ENCODE measurements around the gene GABRG3. TPM values are rescaled to one million over a fixed set of nuclear protein-coding genes. Genes with fewer than 3 reads are reported as not detected.
"Not testable (repeated sequence)": the region's sequence is repeated elsewhere in the genome, so short reads cannot be mapped to it uniquely, and the experiment has no call there.

The GABRG3 gene
- total RNA-seq, 1 donor from 2014 or later, result 0.06 TPM

DNA sequence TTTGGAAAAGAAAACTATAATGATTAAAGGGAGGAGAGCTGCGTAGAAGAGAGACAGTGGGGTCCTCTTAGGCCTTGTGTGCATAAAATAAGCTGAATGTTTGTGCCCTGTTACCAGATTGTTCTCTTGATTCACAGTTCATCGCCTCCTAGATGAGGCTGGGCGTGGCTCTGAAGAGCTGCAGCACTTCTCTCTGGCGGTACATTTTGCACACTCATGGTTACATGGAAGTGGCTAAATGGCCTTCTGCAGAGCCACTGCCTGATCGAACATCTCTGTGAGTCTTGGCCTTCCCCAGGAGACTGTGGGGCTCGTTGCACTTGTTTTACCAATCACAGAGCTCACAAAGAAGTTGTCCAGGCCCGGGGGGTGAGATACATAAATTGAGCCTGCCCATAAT lies 208.8 kb downstream of the GABRG3 start:
- TF ChIP-seq, protein P1, sequence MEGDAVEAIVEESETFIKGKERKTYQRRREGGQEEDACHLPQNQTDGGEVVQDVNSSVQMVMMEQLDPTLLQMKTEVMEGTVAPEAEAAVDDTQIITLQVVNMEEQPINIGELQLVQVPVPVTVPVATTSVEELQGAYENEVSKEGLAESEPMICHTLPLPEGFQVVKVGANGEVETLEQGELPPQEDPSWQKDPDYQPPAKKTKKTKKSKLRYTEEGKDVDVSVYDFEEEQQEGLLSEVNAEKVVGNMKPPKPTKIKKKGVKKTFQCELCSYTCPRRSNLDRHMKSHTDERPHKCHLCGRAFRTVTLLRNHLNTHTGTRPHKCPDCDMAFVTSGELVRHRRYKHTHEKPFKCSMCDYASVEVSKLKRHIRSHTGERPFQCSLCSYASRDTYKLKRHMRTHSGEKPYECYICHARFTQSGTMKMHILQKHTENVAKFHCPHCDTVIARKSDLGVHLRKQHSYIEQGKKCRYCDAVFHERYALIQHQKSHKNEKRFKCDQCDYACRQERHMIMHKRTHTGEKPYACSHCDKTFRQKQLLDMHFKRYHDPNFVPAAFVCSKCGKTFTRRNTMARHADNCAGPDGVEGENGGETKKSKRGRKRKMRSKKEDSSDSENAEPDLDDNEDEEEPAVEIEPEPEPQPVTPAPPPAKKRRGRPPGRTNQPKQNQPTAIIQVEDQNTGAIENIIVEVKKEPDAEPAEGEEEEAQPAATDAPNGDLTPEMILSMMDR (conservative IDR thresholded peaks at IDR 0.05; ENCODE audit: low read depth, low read length), result no peak
- DNase-seq (ENCODE audit: low read depth), result no peak
- H3K4me3 ChIP-seq (ENCODE audit: low read depth, low read length), result no peak overlapping the region

DNA sequence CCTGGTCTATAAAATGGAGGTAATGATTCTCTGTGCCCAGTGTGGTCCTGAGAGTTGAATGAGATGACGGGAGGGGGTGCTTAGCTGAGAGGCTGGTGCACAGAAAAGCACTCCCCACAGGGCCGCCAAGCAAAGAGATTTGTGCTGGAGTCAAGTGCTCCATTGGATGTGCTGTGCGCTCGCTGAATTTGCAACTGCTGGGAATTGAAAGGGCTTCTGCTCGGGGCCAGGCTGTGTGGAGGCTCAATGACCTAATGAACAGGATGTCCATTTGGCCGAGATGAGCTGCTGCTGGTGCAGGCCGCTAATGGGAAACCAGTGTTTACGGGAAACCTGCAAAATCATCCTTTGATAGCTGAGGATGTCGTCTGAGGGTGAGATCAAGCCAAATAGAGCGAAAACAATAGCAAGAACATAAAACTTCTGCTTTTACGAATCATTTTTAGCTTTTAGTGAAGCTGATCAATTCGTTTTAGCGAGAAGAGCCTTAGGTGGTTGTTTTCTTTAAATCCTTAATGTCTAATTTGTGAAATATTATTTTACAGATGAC lies 211.7 kb downstream of the GABRG3 start:
- H3K4me3 ChIP-seq (ENCODE audit: low read depth, low read length), result no peak overlapping the region
- TF ChIP-seq, protein P1 (conservative IDR thresholded peaks at IDR 0.05; ENCODE audit: low read depth, low read length), result no peak
- DNase-seq (ENCODE audit: low read depth), result no peak

DNA sequence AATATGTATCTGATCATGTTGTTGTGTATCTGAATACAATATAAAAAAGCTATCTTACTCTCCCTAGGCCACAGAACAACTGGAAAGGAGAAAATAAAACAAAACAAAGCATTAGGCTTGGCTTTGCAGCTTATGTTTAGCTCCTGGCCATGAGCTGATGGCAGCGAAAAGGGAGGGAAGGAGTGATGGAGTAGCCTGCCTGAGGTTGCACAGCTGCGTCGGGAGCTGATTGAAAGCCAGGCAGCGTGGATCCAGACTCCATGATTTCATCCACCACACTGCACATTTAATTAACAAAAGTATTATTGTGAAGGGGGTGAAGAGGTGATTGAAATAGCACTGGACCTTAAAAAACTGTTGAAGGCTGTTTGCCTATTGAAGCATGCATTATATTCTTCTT lies 212.2 kb downstream of the GABRG3 start:
- H3K4me3 ChIP-seq (ENCODE audit: low read depth, low read length), result no peak overlapping the region
- TF ChIP-seq, protein P1 (conservative IDR thresholded peaks at IDR 0.05; ENCODE audit: low read depth, low read length), result no peak
- no peak for DNase-seq (ENCODE audit: low read depth)

DNA sequence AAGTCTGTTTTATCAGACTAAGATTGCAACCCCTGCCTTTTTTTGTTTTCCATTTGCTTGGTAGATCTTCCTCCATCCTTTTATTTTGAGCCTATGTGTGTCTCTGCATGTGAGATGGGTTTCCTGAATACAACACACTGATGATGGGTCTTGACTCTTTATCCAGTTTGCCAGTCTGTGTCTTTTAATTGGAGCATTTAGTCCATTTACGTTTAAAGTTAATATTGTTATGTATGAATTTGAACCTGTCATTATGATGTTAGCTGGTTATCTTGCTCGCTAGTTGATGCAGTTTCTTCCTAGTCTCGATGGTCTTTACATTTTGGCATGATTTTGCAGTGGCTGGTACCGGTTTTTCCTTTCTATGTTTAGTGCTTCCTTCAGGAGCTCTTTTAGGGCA lies 220.5 kb downstream of the GABRG3 start:
- DNase-seq (ENCODE audit: low read depth); H3K4me3 ChIP-seq (ENCODE audit: low read depth, low read length): not testable (repeated sequence)

DNA sequence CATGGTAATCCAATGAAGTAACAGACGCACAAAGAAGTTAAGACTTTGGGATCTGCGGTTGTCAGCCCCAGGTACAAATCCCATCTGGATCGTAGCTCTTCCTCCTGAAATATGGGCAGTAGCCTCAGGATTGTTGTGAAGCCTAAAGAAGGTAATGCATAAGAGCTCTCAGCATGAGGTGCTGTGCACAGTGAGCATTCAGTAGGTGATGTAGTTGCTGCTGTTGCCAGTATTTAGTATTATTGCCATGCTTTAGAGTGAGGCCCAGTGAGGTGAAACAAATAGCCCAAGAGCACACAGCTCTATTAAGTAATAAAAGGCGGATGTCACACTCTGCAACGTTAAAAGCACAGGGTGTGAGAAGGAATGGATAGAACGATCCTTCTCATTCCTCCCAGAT lies 225.7 kb downstream of the GABRG3 start:
- TF ChIP-seq, protein P1 (conservative IDR thresholded peaks at IDR 0.05; ENCODE audit: low read depth, low read length), result no peak
- H3K4me3 ChIP-seq (ENCODE audit: low read depth, low read length), result no peak overlapping the region
- no peak for DNase-seq (ENCODE audit: low read depth)

DNA sequence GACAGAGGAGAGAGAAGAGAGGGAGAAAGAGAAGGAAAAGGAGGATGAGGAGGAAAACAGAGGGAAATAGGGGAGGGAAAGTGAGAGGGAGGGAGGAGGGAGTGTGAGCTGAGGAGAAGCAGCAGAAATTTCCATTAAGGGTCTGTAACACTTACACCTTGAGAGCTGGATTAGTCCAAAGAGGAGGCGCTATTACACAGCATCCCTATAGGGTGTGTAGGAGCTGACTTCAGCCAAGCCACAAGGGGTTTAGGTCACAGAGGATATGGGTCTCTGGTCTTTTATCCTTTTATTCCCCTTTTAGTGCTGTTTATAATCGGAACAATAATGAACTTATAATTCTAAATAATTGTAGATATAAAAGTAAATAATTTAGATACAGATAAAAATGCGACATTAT lies 230.4 kb downstream of the GABRG3 start:
- TF ChIP-seq, protein P1 (conservative IDR thresholded peaks at IDR 0.05; ENCODE audit: low read depth, low read length), result no peak
- no peak overlapping the region for H3K4me3 ChIP-seq (ENCODE audit: low read depth, low read length)
- no peak for DNase-seq (ENCODE audit: low read depth)

DNA sequence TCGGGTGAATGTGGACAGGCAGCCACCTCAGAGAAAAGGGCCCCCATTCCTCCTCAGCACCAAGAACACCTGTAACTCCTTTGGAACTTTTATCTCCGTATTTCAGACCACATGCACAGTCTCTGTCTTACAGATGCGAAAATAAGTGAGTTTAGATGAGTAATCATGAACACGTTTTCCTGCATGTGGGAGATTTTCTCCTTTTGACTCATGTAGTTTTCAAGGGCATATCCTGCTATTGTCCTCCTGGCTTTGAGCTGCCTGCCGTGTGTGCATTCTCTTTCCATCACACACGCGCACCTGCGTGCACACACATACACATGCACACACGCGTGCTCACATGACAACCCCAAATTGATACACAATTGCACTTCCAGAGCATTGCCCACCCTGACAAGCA lies 239.2 kb downstream of the GABRG3 start:
- TF ChIP-seq, protein P1 (conservative IDR thresholded peaks at IDR 0.05; ENCODE audit: low read depth, low read length), result no peak
- no peak for DNase-seq (ENCODE audit: low read depth)
- no peak overlapping the region for H3K4me3 ChIP-seq (ENCODE audit: low read depth, low read length)

Measured in epithelial cell of proximal tubule (primary cell).